GM19193 (cell line): Measurements from ENCODE around the gene GLI1.
A peak's percentile ranks its signal among the peaks of the same experiment; 100 is the strongest.

ENCODE experiments used
- POLR2A ChIP-seq: IDR thresholded peaks from 4 replicates; pipeline ENCODE4 v1.6.1; 2011; ENCODE audit not compliant: insufficient read depth, insufficient read length; ENCODE audit errors: extremely low read depth

Gene GLI1

DNA sequence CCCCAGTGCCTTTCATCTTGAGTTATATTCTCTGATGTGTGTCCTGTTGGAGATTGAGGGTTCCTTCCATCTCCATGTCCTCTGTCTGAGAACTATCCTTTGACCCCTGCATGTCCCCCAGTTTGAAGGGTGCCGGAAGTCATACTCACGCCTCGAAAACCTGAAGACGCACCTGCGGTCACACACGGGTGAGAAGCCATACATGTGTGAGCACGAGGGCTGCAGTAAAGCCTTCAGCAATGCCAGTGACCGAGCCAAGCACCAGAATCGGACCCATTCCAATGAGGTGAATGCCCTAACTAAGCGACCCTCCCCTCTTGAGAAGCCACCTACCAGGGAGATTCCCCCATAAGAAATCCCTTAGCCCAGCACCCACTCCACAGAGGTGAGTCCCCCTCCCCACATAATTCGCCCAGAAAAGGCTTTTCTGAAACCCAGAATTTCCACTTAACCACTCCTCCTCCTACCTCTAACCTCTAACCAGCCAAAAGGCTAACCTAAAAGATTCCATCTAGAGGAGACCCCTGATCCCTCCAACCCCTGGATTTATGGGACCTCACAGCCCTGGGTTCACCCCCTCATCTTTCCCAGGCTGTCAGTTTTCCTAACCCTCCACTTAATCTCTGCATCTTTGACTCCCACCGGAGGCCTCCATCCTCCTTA, 7.8 kb downstream of the GLI1 start:
- peak; percentile 2 for TF ChIP-seq POLR2A

DNA sequence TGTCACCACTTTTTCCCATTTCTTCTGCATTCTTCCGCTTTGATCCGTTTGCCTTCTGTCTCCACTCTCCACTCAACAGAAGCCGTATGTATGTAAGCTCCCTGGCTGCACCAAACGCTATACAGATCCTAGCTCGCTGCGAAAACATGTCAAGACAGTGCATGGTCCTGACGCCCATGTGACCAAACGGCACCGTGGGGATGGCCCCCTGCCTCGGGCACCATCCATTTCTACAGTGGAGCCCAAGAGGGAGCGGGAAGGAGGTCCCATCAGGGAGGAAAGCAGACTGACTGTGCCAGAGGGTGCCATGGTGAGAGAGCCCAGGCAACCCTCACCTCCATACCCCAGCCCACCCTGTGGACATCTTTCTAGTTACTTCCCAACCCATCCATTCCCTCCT, 8.3 kb downstream of the GLI1 start:
- TF ChIP-seq POLR2A, result no peak

DNA sequence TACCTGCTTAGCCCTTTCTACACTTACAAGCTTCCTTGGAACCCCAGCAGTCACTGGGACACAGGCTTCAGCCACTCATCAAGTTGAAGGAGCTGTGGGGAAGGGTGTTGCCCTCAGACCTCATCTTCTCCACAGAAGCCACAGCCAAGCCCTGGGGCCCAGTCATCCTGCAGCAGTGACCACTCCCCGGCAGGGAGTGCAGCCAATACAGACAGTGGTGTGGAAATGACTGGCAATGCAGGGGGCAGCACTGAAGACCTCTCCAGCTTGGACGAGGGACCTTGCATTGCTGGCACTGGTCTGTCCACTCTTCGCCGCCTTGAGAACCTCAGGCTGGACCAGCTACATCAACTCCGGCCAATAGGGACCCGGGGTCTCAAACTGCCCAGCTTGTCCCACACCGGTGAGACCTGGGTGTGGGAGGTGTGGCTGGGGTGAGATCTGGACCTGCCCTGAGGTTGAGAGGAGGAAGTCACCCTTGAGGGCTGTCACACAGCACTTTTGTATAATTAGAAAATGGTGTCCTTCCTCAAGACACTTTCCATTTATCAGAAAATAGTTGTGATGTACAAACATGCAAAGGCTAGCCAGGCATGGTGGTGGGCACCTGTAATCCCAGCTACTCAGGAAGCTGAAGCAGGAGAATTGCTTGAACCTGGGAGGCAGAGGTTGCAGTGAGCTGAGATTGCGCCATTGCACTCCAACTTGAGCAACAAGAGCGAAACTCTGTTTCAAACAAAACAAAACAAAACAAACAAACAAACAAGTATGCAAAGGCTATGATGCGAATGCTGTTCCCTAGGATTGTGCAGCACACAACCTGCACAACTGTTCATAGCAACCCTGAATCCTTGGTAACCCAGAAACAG, 9.9 kb downstream of the GLI1 start:
- TF ChIP-seq POLR2A, result no peak

DNA sequence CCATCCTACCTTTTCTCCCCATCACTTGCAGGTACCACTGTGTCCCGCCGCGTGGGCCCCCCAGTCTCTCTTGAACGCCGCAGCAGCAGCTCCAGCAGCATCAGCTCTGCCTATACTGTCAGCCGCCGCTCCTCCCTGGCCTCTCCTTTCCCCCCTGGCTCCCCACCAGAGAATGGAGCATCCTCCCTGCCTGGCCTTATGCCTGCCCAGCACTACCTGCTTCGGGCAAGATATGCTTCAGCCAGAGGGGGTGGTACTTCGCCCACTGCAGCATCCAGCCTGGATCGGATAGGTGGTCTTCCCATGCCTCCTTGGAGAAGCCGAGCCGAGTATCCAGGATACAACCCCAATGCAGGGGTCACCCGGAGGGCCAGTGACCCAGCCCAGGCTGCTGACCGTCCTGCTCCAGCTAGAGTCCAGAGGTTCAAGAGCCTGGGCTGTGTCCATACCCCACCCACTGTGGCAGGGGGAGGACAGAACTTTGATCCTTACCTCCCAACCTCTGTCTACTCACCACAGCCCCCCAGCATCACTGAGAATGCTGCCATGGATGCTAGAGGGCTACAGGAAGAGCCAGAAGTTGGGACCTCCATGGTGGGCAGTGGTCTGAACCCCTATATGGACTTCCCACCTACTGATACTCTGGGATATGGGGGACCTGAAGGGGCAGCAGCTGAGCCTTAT, 10.8 kb downstream of the GLI1 start:
- TF ChIP-seq POLR2A, result no peak

DNA sequence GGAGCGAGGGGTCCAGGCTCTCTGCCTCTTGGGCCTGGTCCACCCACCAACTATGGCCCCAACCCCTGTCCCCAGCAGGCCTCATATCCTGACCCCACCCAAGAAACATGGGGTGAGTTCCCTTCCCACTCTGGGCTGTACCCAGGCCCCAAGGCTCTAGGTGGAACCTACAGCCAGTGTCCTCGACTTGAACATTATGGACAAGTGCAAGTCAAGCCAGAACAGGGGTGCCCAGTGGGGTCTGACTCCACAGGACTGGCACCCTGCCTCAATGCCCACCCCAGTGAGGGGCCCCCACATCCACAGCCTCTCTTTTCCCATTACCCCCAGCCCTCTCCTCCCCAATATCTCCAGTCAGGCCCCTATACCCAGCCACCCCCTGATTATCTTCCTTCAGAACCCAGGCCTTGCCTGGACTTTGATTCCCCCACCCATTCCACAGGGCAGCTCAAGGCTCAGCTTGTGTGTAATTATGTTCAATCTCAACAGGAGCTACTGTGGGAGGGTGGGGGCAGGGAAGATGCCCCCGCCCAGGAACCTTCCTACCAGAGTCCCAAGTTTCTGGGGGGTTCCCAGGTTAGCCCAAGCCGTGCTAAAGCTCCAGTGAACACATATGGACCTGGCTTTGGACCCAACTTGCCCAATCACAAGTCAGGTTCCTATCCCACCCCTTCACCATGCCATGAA, 11.5 kb downstream of the GLI1 start:
- peak; percentile 34 for TF ChIP-seq POLR2A

DNA sequence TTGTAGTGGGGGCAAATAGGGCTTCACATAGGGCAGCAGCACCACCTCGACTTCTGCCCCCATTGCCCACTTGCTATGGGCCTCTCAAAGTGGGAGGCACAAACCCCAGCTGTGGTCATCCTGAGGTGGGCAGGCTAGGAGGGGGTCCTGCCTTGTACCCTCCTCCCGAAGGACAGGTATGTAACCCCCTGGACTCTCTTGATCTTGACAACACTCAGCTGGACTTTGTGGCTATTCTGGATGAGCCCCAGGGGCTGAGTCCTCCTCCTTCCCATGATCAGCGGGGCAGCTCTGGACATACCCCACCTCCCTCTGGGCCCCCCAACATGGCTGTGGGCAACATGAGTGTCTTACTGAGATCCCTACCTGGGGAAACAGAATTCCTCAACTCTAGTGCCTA, 12.1 kb downstream of the GLI1 start:
- no peak for TF ChIP-seq POLR2A

DNA sequence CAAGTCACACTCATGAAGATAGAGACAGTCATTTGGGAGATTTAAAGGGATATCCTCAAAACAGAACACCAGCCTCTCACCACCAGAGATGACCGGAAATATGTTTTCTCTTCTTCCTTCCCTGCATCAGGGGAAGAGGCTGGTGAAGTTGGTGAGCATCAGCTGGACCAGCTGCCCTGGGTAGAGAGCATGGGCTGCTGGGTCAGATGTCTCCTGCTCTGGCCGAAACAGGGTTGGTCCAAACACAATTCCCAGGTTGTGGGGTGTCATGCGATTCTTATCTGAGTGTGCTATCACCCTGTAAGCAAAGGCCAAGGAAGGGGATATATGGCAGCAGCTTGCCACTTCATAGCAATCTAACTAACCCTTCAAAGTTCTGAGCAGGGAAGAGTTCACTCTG, 12.8 kb downstream of the GLI1 start:
- TF ChIP-seq POLR2A, result no peak

DNA sequence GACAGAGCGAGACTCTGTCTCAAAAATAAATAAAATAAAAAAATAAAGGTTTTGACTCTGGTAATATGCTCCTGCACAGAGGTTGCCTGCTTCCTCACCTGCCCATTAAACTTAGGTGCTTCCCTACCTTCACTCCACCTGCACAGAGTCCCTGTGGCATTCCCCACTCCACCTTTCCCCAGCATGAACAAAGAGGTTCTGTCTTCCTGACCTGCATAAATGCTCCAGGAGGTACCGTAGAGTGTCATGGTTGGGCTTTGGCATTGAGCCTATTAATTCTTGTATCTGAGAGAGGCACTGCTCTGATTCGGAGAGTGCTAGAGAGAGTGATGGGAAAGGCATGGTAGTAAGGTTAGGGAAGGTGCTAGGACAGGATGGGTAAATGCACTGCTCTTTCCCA, 13.8 kb downstream of the GLI1 start:
- no peak for TF ChIP-seq POLR2A

DNA sequence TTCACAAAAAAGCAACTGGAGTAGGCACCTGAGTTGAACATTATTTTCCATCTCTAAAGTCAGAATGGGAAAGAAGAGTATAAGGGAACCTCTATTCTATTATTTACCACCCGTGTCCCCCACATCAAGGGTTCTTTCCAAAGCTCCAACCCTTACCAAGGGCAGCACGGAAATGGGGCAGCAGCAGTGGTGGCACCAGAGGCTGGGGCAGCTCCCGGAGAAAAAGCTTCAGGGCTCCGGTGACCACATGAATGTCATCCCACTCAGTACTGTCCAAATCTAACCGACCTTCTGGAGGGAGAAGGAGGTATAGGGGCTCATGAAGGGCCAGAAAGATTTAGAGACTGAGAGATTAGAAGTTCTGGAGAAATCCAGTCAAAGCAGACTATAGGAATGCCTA, 14.3 kb downstream of the GLI1 start:
- no peak for TF ChIP-seq POLR2A

- TF ChIP-seq POLR2A, result no peak
These were observed 14.8 kb downstream of the GLI1 start for GRCh38 chr12:57474430-57474829.

GRCh38 chr12:57474862-57475261, 15.3 kb downstream of the GLI1 start:
- no peak for TF ChIP-seq POLR2A

DNA sequence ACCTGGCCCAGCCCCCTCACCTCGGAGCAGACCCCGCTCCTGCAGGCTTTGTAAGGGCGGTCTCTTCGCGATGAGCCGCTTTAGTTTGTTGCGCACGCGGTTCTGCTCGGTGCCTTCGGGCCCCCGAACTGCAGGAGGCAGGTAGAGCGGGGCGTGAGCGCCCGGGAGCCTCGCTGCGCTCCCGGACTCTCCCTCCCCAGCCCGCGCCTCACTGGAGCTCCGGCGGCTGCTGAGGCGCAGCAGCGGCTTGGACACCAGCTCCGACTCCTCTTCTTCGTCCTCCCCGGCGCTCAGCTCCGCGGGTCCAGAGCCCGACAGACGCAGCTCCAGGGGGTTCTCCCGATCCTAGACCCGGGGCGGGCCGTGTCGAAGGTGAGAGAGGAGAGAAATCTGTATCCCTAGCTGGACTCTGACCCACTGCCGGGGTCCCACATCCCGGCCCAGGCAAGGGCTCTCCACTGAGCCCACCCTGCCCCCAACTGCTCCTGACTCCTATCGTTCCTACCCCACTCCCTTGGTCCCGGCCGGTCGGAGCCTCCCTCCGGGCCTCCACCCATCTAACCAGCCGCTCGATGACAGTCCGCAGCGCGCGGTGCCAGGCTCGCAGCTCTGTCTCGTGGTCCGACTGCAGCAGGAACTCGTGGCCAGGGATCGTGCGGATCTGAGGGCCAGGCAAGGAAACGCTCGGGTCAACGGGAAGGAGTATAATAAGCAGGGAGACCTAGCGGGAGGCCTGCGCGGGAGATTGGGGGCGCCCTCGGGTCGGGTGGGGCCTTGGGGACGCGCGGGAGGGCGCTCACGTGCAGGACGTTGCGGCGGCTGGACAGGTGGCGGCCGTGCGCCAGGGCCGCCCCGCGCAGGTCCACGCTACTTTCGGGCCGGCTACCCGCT, 15.9 kb downstream of the GLI1 start:
- no peak for TF ChIP-seq POLR2A

DNA sequence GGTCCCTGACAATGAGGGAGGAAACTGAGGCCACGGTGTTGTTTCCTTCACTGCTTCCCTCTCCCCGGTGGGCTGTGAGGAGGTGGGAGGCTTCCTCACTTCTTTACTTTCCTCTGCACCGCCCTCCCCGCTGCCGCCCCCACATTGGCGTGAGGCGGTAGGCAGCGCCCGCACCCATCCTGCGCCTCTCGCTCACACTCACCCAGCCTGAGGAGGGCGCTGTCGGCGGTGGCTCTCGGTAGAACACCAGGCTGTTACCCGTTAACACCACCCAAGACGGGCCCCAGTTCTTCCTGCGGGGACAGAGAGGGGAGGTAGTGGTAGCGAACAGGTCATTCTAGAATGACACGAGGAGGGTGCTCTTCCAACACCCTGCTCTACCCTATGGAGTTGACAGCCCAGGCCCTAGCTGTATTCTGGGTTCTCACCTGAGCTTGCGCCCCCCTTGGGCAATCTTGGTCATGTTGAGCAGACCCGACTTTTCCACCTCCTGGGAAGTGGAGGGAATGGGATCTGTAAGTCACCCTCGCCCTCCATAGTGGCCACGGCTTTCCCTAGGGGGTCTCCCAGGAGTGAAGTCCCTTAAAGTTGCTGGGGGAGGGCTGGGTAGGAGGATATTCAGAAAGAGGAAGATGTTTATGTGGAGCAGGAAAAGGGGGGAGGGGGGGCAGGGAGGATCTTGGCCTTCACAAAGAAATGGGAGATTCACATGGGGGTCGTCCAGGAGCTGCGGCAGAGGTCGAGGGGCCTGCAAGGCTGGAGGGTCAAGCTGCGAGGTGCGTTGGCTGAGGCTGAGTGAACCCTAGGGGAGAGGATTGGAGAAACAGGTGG, 16.8 kb downstream of the GLI1 start:
- TF ChIP-seq POLR2A, result peak; percentile 57
